PC-3 (cell line): ENCODE measurements around the gene FARP1.

Experiments
- CTCF ChIP-seq: fragments of 300-600 bp; sonication (generic); conservative IDR thresholded peaks from 2 replicates; pipeline ENCODE4 v1.5.1; 2017; ENCODE audit warnings: antibody characterized with exemption, low read depth, mild to moderate bottlenecking, low read length
- EZH2 ChIP-seq: fragments of 300-600 bp; sonication (generic); IDR thresholded peaks from one replicate; pipeline ENCODE4 v1.6.1; 2017; ENCODE audit warnings: antibody characterized with exemption, mild to moderate bottlenecking, low read length; ENCODE audit not compliant: unreplicated experiment
- EZH2phosphoT487 ChIP-seq: fragments of 300-600 bp; sonication (generic); IDR thresholded peaks from 2 replicates; pipeline ENCODE4 v1.6.1; 2018; ENCODE audit warnings: mild to moderate bottlenecking, antibody characterized with exemption, low read length, borderline replicate concordance

- no peak for TF ChIP-seq EZH2
- TF ChIP-seq CTCF, result no peak
- no peak for TF ChIP-seq EZH2phosphoT487
Measured at GRCh38 chr13:98201189-98201588, 58.3 kb downstream of the FARP1 start.
